Measurements from ENCODE around the gene PLEKHA1. TPM values are rescaled to one million over a fixed set of nuclear protein-coding genes. Genes with fewer than 3 reads are reported as not detected.

PLEKHA1 gene
- total and polyA plus RNA-seq, 2 of the 4 experiments (the other 2 are of a cell fraction): 7.2 to 9.5 TPM

- TF ChIP-seq MXI1 (IDR thresholded peaks at IDR 0.05; ENCODE audit: borderline replicate concordance, low read depth, low read length): no peak
- TF ChIP-seq CEBPB (IDR thresholded peaks at IDR 0.05; ENCODE audit: low read depth, low read length): no peak
Observed at GRCh38 chr10:122463466-122464249, 89.2 kb downstream of the PLEKHA1 start (continued).

DNA sequence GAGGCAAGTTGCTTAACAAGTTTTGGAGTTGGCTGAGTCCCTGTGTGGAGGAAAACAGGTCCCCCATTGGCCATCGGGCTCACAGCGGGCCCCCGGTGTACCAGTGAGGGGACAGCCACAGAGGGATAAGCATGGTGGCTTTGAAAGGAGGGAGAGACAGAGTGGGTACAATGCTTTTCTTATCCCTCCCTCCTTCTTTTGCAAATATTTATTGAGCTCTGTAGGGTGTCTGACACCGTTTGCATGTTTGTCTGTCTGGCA lies 89.7 kb downstream of the PLEKHA1 start:
- no peak overlapping the region for H2BK20ac ChIP-seq (ENCODE audit: low read depth, low read length)
- H3K4me3 ChIP-seq (ENCODE audit: insufficient read depth, low read depth, low read length): no peak overlapping the region
- H3K27ac ChIP-seq (ENCODE audit: insufficient read depth, low read length): no peak overlapping the region
- H2AFZ ChIP-seq (replicated peaks; ENCODE audit: low read length, poor library complexity): no peak overlapping the region
- no peak overlapping the region for H2BK120ac ChIP-seq (ENCODE audit: low read depth, low read length)
- H3K4me2 ChIP-seq (ENCODE audit: low read depth, low read length): no peak overlapping the region
- H4K5ac ChIP-seq (ENCODE audit: low read depth, low read length): no peak overlapping the region
- DNase-seq: no peak
- no peaks in the 10 kb centered on the region for H3K27me3 ChIP-seq (ENCODE audit: control insufficient read depth, insufficient read depth, low read length)
- intact Hi-C loops (cut with micrococcal nuclease): loop anchor here (5.0 kb wide), 1 partner anchor 83 kb away; no protein-coding TSS in a partner anchor
- H3K9me1 ChIP-seq (ENCODE audit: insufficient read depth, low read length): peaks cover 17% of the 10 kb centered on the region
- WGBS, 2 experiments (ENCODE audit: extremely low coverage in 2 of 2, insufficient read length in 1 of 2): no CpG with 5 or more reads among the region's 4 CpGs
- H2BK15ac ChIP-seq (ENCODE audit: low read depth, low read length): no peak overlapping the region
- H4K8ac ChIP-seq (ENCODE audit: low read depth in 2 of 2, low read length in 2 of 2): no peak overlapping the region
- no peak overlapping the region for H3K23ac ChIP-seq (ENCODE audit: low read depth, low read length)
- H3K14ac ChIP-seq (replicated peaks; ENCODE audit: low read depth, low read length): no peak overlapping the region
- no peak overlapping the region for H3K18ac ChIP-seq (ENCODE audit: low read depth, low read length)
- H2AK9ac ChIP-seq (replicated peaks; ENCODE audit: low read depth, low read length, poor library complexity): no peak overlapping the region
- dilution Hi-C loops (cut with HindIII; ENCODE audit: low sequenced_read_pairs, unreplicated experiment): no loop called here
- peaks cover 9 to 30% of the 10 kb centered on the region in 2 experiments for H3K79me1 ChIP-seq (ENCODE audit: low read depth in 1 of 2, low read length in 2 of 2)
- no peaks in the 10 kb centered on the region; the same call in 1 of the 2 replicates for H3K36me3 ChIP-seq (ENCODE audit: control insufficient read depth, insufficient read depth, low read length)
- in situ Hi-C loops (cut with MboI; ENCODE audit: low sequenced_read_pairs): loop anchor here (10.0 kb wide), 1 partner anchor 339 kb away; no protein-coding TSS in a partner anchor
- no peak for TF ChIP-seq CHD1 (IDR thresholded peaks at IDR 0.05; ENCODE audit: low read depth, low read length)
- TF ChIP-seq BHLHE40 (IDR thresholded peaks at IDR 0.05; ENCODE audit: low read depth, low read length): no peak
- TF ChIP-seq, protein P1, sequence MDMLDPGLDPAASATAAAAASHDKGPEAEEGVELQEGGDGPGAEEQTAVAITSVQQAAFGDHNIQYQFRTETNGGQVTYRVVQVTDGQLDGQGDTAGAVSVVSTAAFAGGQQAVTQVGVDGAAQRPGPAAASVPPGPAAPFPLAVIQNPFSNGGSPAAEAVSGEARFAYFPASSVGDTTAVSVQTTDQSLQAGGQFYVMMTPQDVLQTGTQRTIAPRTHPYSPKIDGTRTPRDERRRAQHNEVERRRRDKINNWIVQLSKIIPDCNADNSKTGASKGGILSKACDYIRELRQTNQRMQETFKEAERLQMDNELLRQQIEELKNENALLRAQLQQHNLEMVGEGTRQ (IDR thresholded peaks at IDR 0.05; ENCODE audit: low read depth, low read length): no peak
- TF ChIP-seq, protein P2, sequence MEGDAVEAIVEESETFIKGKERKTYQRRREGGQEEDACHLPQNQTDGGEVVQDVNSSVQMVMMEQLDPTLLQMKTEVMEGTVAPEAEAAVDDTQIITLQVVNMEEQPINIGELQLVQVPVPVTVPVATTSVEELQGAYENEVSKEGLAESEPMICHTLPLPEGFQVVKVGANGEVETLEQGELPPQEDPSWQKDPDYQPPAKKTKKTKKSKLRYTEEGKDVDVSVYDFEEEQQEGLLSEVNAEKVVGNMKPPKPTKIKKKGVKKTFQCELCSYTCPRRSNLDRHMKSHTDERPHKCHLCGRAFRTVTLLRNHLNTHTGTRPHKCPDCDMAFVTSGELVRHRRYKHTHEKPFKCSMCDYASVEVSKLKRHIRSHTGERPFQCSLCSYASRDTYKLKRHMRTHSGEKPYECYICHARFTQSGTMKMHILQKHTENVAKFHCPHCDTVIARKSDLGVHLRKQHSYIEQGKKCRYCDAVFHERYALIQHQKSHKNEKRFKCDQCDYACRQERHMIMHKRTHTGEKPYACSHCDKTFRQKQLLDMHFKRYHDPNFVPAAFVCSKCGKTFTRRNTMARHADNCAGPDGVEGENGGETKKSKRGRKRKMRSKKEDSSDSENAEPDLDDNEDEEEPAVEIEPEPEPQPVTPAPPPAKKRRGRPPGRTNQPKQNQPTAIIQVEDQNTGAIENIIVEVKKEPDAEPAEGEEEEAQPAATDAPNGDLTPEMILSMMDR (conservative IDR thresholded peaks at IDR 0.05; ENCODE audit: low read depth, low read length): no peak
- TF ChIP-seq, protein P3, sequence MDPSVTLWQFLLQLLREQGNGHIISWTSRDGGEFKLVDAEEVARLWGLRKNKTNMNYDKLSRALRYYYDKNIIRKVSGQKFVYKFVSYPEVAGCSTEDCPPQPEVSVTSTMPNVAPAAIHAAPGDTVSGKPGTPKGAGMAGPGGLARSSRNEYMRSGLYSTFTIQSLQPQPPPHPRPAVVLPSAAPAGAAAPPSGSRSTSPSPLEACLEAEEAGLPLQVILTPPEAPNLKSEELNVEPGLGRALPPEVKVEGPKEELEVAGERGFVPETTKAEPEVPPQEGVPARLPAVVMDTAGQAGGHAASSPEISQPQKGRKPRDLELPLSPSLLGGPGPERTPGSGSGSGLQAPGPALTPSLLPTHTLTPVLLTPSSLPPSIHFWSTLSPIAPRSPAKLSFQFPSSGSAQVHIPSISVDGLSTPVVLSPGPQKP (IDR thresholded peaks at IDR 0.05; ENCODE audit: borderline replicate concordance, low read depth, low read length): no peak
- TF ChIP-seq SMC3 (IDR thresholded peaks at IDR 0.05; ENCODE audit: low read depth, low read length): no peak
- no peak for TF ChIP-seq FOS (IDR thresholded peaks at IDR 0.05; ENCODE audit: low read depth, low read length)
- TF ChIP-seq RAD21 (IDR thresholded peaks at IDR 0.05; ENCODE audit: low read length): no peak
- TF ChIP-seq RCOR1 (IDR thresholded peaks at IDR 0.05; ENCODE audit: insufficient replicate concordance, low read length): no peak
- no peak for ATAC-seq (ENCODE audit: low read depth)
- ChIA-PET POLR2A (ENCODE audit: unreplicated experiment) (no interaction called here), CTCF (no interaction called here)
- no peak overlapping the region for H3K9ac ChIP-seq (ENCODE audit: low read depth, low read length)
- H4K91ac ChIP-seq (ENCODE audit: insufficient read depth, low read depth, low read length): no peak overlapping the region
- no peak overlapping the region for H2AK5ac ChIP-seq (ENCODE audit: low read depth, low read length)
- H3K4ac ChIP-seq (ENCODE audit: low read depth, low read length): no peak overlapping the region
- no peaks in the 10 kb centered on the region for H3K9me3 ChIP-seq (ENCODE audit: control insufficient read depth, insufficient read depth, low read length)
- no peak overlapping the region for H2BK5ac ChIP-seq (ENCODE audit: low read depth, low read length, poor library complexity, severe bottlenecking)
- H3K4me1 ChIP-seq (ENCODE audit: control insufficient read depth, insufficient read depth, low read length): peaks cover 19% of the 10 kb centered on the region
- no peak overlapping the region for H3K56ac ChIP-seq (ENCODE audit: extremely low read depth, insufficient read depth, low read length)
- peaks cover 16% of the 10 kb centered on the region for H4K20me1 ChIP-seq (ENCODE audit: insufficient read depth, low read length)
- BruUV-seq (replicated peaks): no TSS peak
